Embryonic facial prominence (tissue), 1 donor: ENCODE results near the gene HIF1AN.

Experiments used
- DNase-seq: peaks from one replicate; pipeline ENCODE4 v3.0.0-alpha.2; 2016; ENCODE audit errors: extremely low spot score

HIF1AN gene

DNA sequence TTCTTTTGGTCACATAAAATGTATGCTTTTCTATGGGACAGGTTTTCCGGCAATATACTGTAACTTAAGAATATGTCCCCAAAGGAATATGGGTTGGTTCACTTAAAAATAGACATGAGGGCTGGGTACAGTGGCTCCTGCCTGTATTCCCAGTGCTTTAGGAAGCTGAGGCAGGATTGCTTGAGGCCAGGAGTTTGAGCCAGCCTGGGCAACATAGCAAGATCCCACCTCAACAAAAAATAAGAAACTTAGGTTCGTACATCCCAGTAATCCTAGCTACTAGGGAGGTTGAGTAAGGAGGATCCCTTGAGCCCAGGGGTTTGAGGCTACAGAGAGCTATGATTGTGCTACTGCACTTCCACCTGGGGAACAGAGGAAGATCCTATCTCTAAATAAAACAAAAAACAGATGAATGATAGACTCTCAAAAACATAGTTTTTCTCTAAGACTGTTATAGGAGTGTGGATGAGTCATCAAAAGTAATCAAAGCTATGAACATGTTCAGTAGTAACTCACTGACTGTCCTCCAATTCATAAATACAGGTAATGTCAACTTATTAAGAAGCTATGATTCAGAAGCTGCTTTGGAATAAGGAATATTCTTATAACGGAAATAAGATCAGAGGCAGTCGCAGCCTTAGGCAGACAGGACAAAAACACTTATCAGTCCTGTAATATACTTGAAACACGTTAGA, 13.5 kb upstream of the HIF1AN start:
- no peak for DNase-seq

DNA sequence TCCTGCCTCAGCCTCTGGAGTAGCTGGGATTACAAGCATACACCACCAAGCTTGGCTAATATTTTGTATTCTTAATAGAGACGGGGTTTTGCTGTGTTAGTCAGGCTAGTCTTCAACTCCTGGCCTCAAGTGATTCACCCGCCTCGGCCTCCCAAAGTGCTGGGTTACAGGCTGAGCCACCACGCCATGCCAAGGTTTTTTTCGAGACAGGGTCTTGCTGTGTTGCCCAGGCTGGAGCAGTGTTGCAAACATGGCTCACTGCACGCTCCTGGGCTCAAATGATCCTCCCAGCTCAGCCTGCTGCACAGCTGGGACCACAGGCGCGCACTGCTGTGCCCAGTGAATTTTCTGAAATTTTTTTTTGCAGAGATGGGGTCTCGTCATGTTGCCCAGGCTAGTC, 12.8 kb upstream of the HIF1AN start:
- no peak for DNase-seq

DNA sequence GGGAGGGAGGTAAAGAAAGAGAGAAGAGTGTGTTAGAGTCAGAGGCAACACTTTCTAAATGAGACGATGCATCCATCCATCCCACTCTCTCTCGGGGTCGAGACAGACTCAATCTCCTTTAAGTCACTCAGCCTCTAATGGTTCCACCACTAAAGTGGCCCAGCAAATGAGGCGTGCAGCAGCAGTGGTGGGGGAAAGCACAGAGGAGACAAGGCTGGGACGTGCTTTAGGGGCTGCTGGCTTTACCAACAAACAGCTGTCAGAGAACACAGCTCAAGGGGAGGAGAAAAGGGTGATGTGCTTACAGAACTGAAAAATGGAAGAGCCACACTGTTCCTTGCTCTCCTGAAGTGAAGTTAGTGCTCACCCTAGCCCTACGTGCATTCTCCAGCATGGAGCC, 11.5 kb upstream of the HIF1AN start:
- DNase-seq: no peak

DNA sequence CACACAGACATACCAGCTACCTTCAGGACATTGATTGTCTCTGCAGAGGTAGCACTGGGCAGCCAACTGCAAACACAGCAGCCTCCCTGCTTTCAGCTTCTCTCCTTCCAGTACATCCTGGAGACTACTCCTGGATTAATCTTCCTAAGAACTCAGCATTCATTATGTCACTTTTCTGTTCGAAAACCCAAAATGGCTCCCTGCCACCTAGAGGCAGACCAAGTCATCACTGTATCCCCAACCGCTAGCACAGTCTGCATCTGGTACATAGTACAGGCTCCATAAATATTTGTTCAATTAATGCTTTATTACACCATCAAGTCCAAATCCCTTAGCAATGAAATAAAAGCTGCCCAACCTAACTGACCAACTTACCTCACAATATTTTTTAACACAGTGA, 11.1 kb upstream of the HIF1AN start:
- no peak for DNase-seq

DNA sequence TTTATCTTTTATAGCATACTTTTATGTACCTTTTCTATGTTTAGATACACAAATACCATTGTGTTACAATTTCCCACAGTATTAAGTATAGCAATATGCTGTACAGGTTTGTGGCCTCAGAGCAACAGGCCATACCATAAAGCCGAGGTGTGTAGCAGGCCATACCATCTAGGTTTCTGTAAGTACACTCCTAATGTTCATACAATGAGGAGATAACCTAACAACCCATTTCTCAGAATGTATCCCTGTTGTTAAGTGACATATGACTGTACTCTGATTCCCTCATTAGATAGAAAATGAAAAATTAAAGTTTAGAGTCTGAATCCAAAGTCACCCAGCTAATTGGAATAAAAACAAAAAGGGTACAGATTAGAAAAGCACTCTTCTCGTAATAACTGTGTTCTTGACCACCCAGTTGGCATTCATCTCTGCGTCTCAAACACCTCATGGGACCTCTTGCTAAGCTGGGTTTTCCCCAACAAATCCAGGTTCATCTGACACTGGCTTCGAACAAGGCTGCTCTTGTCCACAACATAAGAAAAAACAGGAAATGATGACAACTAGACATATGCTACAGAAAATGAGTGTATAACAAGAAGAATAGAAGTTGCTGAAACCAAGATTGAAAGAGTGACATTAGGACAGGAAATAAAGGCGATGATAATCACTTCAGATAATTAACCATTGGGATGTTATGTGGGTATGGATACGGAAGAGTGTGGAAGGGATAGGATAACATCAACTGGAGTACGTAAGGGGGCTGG, 7.4 kb upstream of the HIF1AN start:
- no peak for DNase-seq

DNA sequence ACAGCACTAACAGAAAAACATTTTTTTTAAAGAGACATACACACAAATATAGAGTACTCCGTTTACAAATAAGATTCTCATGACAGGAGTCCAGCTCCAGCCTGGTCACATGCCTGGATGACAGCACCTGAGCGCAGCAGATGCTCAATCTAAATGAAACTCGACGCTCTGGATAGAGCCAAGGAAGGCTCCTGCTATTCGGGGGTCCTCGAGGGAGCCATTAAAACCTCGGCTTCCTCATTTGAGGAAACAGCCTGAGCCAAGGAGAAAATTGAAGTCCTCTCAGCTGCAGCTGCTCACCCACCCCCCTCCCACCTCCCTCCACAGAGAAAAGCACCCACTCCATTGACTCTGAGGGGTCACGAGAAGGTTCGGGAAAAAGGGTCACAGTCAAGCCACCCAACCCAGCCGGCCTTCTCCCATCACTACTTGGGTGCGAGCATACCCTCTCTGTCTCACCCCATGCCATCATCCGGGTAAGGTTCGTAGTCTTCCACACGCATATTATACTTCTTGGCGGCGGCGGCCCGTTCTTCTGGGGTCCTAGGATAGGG, 6.7 kb upstream of the HIF1AN start:
- DNase-seq: peak; percentile 66

DNA sequence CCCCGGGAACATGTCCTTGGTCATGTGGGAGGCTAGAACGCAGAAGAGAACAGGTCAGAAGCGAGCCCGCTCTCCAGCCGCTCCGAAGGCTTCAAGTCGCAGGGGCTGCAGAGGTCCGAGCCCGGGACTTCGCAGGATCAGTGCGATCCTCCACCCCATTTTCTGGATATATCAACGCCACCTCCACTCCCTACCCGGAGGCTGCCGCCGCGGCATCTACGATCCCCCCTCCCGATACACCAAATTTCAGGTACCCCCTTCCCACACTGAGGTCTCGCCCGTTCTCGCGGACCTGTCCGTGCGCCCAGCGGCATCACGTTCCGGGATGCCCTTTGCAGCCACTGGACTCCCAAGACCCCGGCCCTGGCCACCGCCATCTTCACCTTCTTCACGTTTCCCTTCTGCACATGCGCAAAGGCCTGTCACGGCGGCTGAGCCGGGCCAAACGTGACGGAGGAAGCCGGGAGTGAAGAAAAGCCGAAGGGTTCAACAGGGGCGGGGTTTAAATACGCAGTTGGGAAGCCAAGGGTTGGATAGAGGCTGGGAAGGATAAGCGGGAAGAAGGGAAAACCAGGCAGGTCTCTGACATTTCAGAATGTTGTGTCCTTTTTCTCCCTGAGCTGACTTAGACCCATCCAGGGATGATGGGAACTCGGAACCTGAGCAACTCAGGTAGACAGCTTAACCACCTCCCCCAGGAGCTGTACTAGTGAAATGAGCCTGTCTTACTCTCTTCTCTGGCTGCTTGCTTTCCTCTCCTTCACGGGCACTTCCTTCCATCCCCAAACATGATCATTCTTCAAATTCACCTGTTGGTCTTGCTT, 6.1 kb upstream of the HIF1AN start, which contains the start of gene NDUFB8:
NDUFB8 (minus strand) TSS at position 397 of the 824 bp plus-strand sequence; CDS start at position 377, 20 bp downstream.
- DNase-seq: peak; percentile 76

DNA sequence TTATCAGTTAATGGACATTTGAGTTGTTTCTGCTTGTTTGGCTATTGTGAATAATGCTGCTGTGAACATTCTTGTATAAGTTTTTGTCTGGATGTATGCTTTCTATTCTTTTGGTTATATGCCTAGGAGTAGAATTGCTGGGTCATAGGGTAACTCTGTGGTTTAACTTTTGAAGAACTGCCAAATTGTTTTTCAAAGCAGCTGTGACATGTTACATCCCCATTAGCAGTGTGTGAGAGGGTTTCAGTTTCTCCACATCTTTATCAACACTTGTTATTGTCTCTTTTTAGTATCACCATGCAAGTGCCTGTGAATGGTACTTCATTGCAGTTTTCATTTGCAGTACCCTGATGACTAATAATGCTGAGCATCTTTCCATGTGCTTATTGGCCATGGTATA, 4.0 kb upstream of the HIF1AN start:
- no peak for DNase-seq

DNA sequence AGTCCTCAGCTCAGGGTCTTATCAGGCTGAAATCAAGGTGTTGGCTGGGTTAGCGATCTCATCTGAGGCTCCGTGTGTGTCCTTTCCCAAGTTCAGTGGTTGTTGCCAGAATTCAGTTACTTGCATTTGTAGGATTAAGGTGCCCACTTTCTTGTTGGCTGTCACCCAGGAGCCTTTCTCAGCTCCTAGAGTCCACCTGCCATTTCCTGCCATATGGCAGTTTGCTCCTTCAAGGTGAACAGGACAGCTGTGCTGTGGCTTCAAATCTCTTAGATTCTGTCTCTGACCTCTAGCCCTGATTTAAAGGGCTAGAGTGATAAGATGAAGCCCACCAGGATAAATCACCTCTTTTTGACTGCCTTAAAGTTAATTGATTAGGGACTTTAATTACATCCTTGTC, 1.0 kb upstream of the HIF1AN start:
- DNase-seq: no peak

DNA sequence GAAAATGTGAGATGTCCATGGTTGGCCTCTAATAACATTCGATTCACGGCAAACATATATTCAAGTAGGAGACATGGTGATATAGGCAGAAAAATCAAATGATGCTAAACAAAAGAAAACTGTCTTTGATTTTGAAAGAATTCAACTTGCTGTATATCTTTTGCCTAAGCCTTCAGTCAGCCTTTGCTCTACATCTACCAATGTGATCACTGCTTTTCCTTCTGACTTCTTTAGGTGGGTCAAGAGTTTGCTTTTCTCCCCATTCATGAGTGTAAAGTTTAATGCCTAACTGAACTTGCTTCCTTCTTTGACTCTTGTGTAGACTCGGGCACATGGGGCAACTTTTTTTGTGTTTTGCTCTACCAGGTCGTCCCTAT, 417 bp upstream of the HIF1AN start:
- no peak for DNase-seq

DNA sequence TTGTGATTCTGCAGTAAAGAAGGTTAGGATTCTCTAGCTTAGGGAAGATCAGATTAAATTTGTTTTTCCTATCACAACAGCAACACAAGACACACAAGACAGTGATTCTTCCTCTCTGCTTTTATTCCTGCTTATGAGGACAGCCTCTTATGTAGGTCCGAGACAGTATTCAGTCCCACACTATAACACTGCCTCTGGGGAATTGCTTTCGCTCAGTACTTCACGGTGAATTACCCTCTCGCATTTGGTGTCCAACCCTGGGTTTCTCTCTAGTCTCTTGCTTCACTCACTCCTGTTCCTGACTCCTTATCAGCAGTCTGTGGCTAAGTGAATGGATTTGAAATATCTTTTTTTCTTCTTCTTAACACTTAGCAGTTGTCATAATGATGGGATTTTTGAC, 1.7 kb downstream of the HIF1AN start:
- DNase-seq: no peak

DNA sequence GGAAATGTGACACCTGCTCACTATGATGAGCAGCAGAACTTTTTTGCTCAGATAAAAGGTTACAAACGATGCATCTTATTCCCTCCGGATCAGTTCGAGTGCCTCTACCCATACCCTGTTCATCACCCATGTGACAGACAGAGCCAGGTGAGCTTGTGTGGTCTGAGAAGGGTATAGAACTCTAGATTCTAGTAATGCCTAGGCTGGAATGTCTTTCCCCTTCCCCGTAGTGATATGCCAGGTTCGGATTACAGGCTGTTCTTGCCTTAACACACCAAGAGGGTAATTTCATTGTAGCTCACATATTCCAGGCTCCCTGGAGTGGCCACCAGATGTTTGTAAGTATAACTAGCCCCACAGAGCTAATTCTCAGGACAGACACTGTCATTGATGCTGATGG, 9.2 kb downstream of the HIF1AN start:
- no peak for DNase-seq

DNA sequence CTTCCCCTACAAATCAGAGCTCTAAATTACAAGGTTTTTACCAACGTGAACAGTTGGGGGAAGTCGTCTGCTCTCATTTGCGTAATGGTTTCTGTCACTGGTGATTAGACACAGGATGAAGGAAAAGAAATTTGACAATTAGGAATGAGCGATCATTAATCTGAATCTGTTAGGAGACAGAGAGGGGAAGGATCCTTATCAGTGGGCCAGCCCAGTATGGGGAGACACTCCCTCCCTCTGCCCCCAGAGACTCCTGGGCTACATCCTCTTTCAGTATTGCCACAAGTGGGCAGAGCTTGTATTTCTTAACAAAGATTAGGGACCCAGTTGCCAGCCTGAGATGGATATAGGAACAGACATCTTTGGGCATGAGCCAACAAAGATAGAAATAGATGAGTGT, 15.5 kb downstream of the HIF1AN start:
- no peak for DNase-seq

DNA sequence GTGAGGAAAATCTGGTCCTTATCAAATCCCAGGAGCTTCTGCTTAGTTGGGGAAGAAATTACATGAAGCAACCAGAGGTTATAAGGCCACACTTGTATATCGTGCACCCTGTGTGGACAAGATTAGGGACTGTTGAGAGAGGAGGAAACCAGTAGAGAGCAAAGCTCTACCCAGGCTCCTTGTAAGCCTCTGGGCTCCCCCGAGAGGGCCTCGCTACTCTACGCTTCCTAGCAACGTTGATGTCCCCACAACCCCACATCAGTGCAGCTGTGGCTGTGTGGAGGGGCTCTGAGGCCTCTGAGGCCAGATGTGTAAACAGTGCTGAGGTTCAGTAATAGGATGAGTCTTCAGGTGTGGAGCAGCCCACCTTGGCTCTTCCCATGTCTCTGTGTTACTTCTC, 16.0 kb downstream of the HIF1AN start:
- no peak for DNase-seq

DNA sequence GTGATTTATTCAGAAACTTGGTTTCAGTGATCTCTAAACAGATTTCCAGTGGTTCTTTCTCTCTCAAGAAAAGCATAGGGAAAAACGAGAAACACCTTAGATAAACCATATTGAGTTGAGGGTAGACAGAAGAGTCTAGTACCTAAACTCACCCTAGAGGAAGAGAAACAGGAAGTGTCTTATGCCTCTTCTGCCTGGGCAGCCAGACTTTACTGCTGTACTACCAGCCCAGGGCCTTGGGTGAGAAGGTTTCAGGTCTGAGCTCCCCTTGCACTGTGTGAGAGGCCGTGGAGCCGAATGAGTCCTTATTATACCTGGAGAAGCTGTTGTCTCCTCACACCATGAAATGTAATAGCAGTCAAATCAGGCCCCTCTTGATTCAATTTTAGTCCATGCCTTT, 18.2 kb downstream of the HIF1AN start:
- no peak for DNase-seq

DNA sequence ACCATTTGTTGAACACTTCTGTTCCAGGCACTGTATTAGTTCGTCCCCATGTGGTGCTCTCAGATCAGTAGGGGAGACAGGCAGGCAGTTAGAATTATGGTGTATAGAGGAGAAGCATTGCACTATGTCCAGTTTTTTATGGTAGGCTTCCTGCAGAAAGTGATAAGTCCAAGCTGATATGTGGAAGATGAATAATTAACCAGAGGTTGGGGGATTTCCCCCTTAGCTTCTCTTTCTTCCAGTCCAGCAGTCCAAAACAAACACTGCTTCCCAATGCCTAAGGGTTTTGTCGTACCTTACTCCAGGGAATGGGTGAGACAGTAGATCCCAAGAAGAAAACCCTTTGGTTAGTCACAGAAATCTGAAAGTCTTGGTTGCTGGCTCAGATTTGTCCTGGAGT, 19.2 kb downstream of the HIF1AN start:
- no peak for DNase-seq

DNA sequence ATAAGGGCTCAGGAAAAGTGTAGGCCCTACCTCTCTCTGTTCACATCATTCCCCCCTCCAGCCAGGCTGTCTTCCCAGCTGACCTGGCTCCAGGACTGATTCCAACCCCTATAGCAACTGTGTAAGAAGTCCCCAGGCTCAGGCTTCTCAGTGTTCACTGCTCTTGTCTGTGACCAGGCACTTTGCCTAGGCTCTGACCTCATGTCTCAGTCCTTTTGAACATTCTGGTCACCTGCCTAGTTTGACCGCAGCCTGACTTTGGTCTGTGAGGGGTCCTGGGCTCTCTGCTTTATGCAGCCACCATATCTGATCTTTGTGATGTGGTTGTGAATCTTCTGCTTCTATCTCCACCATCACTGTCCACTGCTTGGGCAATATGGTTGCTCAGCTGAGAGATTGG, 24.5 kb downstream of the HIF1AN start:
- no peak for DNase-seq

DNA sequence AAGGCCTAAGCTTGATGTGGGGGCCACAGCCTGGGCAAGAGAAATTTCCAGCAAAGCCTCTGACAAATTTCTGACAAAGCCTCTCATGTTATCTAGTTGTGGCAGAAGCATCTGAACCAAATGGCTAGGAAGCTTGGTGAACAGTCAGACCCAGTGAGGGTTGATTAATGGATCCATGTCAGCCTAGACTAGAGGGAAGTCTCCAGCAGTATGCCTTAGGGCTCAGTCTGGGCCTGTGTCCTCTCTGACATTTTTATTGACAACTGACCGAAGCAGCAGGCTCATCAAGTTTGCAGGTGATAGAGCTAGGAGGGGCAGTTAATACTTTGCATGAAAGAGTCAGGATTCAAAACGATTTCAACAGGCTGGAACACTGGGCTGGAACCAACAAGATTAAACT, 25.3 kb downstream of the HIF1AN start:
- no peak for DNase-seq

DNA sequence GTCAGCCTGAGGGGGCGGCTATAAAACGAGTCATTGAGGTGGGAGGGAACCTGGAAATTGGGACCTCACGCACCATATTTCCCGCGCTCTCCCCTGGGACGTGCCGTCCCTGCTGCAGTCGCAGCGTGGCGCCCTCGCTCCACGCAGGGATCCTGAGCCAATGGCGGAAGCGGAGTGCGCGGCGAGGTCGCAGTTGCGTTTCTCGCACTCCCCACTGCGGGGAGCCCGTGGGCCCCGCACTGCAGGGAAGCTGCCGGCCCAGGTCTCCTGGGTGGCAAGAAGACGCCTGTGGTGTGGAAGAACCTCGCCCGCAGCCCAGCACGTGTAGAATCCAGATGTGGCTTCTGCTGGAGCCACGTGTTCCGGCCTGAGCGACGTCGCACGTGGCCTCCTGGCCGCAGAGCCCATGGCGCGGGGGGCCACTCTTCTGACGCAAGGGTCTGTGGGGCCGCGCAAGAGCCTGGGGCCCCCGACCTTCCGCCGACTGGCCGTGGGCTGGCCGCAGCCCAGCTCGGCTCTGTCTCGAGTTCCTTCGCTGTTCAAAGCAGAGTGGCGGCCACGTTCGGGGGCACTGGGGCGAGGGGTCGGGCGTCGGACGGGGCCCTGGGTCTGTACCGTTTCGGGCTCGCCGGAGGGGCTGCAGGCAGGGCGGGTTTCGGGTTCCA, 26.4 kb downstream of the HIF1AN start:
- peak; percentile 43 for DNase-seq

DNA sequence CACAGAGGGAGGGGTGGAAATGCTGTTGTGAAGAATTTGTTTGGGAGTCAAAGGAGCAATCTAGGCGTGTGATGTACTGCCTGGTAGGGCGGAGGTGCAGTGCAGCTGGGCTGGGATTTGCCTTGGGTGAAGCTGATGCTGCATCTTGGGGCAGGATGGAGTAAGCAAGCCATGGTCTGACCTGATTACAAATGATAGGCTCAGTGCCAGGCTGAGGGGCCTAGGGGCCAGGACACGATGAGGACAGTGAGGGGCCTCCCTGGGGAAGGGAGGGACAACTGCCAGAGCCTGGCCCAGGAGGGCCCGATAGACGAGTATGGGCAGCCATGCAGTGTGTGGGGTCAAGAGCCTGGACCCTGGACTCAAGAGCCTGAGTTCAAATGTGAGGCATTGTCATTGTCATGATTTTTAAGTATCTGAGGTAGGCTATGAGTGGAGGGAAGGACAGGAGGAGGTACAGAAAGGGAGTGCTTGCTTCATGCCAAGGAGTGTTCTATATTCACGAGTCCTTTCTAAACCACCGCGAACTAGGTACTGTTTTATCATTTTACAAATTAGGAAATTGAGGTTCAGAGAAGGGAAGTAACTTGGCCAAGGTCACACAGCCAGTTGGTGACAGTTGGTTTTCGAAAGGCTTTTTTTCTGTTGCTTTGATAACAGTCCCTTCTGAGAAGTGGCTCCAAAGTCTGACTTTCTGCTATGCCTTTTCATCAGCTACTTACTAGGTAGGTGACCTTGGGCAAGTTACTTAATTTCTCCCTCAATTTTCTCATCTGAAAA, 29.7 kb downstream of the HIF1AN start:
- no peak for DNase-seq

DNA sequence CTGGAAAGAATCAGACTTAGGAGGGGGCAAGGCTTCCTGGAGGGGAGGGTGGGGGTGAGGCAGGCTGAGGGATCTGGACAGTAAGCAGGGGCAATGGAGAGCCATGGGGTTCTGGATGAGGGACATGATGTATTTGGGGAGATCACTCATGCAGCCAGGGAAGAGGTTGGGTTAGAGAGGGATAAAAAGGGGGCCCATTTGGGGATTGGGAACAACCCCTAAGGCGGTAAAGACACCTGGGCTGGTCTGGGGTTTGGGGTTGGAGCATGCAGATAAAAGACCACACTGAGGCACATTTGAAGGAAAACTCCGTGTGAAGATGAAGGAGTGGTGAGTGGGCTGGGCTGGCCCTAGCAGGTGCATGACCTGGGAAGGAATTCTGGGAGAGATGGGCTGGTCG, 30.8 kb downstream of the HIF1AN start:
- no peak for DNase-seq
